GM18873 (cell line): Measurements from ENCODE around the gene IPO9.
A peak's percentile ranks its signal among the peaks of the same experiment; 100 is the strongest.

Source experiments
- ATAC-seq: cut with Tn5 transposase; IDR thresholded peaks from one replicate; pipeline ENCODE4 v1.9.1; 2021; ENCODE audit warnings: mild to moderate bottlenecking, moderate library complexity, moderate number of reproducible peaks; ENCODE audit not compliant: unreplicated experiment, low FRiP score

IPO9 gene

GRCh38 chr1:201828820-201829774, at the start of gene IPO9:
Gene IPO9, plus strand, starts transcription at chr1:201829157. Its CDS starts 53 bp downstream, at chr1:201829210.
- peak; percentile 61 for ATAC-seq

- no peak for ATAC-seq
These were observed 49.5 kb upstream of the IPO9 start for GRCh38 chr1:201779351-201779880.

- ATAC-seq: no peak
These were observed 48.0 kb upstream of the IPO9 start for GRCh38 chr1:201780952-201781351.

- ATAC-seq: no peak
These were observed 47.5 kb upstream of the IPO9 start for GRCh38 chr1:201781437-201781836.

- ATAC-seq: no peak
These were observed 46.6 kb upstream of the IPO9 start for GRCh38 chr1:201782353-201782752.

GRCh38 chr1:201783058-201783457, 45.9 kb upstream of the IPO9 start:
- no peak for ATAC-seq

- no peak for ATAC-seq
These were observed 45.4 kb upstream of the IPO9 start for GRCh38 chr1:201783572-201783971.

GRCh38 chr1:201785291-201785690, 43.7 kb upstream of the IPO9 start:
- no peak for ATAC-seq

GRCh38 chr1:201786824-201787223, 42.1 kb upstream of the IPO9 start:
- ATAC-seq: no peak

GRCh38 chr1:201788296-201788695, 40.7 kb upstream of the IPO9 start:
- ATAC-seq: no peak

- no peak for ATAC-seq
These were observed 39.7 kb upstream of the IPO9 start for GRCh38 chr1:201789245-201789644.

GRCh38 chr1:201790261-201790660, 38.7 kb upstream of the IPO9 start:
- no peak for ATAC-seq

GRCh38 chr1:201791051-201791778, 37.7 kb upstream of the IPO9 start:
- ATAC-seq: no peak

GRCh38 chr1:201791779-201792173, 37.2 kb upstream of the IPO9 start:
- ATAC-seq: no peak

GRCh38 chr1:201792534-201793305, 36.2 kb upstream of the IPO9 start:
- no peak for ATAC-seq

- no peak for ATAC-seq
These were observed 35.5 kb upstream of the IPO9 start for GRCh38 chr1:201793306-201793925.

GRCh38 chr1:201795066-201795465, 33.9 kb upstream of the IPO9 start:
- no peak for ATAC-seq

- no peak for ATAC-seq
These were observed 28.7 kb upstream of the IPO9 start for GRCh38 chr1:201800246-201800645.

- ATAC-seq: no peak
These were observed 22.2 kb upstream of the IPO9 start for GRCh38 chr1:201806801-201807200.
